Stimulated activated naive CD4-positive, alpha-beta T cell treated with Interleukin-2 at 50 U/mL for 16 hours (primary cell): Measurements from ENCODE around the gene EDA.
A peak's percentile ranks its signal among the peaks of the same experiment; 100 is the strongest.
"Not testable (repeated sequence)": the region's sequence is repeated elsewhere in the genome, so short reads cannot be mapped to it uniquely, and the experiment has no call there.

Experiments used
- DNase-seq: peaks from one replicate; lab custom pipeline; 2025; lab: John Stamatoyannopoulos, UW

The EDA gene

DNA sequence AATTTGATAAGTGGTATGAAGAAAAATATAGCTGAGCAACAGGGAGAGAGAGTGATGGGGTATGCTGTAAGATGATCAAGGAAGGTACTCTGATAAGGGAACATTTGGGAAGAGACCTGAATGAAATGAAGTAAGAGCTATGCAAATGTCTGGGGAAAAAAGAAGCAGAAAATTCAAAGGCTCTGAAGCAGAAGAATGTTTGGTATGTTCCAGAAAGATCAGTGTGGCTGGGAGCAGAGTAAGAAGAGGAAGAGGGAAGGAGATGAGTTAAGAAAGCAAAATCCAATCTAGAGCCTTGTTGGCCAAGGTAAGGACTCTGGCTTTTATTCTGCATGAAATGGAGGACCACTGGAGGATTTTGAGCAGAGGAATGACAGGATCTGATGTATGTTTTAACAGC, 343.8 kb downstream of the EDA start:
- DNase-seq, result no peak

DNA sequence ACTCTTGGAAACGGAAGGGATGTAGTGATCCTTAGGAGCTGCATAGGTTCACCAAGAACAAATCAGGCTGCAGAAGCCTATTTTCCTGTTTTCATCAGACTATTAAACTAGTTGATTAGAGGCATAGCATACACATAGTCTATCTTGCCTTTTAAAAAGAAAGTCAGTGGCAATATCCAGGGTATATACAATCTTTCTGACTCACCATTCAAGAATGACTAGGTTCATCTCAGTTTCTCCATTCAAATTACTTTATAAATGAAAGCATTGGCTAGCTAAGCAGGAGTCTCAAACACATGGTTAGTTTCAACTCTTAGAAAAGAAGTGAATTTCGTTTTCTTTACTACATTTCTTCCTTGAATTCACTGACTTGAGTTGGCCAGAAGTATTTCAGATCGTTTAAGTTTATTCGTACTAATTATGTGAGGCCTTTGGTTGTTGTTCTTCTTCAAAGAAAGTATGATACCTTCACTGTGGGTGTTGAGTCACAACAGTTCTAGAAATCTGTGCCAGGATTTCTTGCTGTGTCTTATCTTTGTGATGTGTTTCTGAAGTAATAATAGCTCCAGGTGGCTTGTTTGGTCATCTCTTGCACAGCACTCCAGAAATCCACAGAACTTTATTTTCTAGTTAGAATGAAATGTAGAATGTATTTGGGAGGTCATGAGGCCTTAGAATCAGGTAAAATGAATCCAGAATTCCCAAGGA, 345.6 kb downstream of the EDA start:
- DNase-seq, result no peak

DNA sequence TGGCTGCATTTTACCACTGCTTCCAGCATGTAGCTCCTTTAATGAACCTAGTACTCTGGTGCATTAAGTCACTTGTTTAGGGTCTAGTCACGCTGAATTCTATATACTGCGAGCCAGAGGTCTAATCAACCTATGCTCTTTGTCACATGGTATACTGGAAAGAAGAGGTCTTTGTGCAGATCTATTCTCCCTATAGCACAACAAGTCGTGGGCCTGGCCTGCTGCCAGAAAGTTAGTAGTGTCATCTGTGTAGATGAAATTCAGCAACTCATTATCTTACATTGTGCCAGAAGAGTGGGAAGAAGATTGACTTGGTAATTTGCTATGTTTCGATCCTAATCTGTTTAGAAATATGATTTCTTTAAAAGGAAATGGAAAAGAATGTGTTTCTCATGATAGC, 353.0 kb downstream of the EDA start:
- DNase-seq, result no peak

DNA sequence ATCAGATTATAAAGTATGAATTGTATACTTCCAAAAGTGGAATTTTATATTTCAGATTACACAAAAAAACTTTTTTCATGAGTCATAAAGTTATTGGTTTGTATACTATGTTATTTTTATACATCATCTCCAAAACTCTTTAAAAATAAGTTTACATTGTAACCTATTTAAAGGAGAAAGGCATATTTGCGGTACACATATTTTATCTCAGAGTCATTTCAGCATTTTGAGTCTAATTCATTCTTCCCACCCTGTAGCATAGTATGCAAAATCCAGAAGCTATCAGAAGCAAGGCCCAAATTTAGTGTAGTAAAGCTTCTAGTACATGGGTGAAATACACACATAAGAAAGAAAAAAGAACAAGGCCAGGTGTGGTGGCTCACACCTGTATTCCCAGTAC, 353.5 kb downstream of the EDA start:
- DNase-seq, result no peak

DNA sequence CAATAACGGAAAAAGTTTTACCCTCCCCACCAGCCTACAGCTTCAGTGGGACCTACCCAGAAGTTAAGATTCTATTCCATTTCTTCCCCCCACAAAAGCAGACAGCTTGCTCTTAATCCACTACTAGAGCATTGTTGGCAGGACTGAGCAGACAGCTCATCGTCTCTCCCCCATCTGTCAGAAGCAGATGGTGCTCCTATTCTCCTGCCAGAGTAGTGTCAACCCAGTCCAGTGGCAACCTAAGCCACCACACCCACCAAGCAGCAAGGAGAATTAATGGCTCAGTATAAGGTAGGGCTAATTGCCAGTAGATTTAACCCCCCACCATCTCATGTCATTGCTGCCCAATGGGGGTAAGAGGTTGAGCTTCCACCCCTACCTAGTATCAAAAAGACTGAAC, 371.8 kb downstream of the EDA start:
- no peak for DNase-seq

DNA sequence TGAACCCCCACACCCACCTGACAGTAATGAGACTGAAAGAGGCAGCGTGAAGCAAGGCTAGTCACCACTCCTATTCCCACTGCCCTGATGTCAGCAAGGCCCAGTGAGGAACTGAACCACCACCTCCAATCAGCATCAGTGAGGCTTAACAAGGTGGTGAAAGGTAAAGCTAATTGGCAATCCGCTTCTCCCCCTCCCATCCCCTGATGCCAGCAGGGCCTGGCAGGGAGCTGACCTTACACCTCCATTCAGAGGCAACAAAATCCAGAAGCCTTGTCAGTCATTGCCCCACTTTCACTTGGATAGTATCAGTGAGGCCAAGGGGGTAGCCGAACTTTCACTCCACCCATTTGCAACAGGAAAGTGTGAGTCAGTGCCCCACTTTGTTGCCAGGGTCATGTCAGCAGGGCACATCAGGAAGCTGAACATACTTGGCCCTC, 373.1 kb downstream of the EDA start:
- peak; percentile 3 for DNase-seq

DNA sequence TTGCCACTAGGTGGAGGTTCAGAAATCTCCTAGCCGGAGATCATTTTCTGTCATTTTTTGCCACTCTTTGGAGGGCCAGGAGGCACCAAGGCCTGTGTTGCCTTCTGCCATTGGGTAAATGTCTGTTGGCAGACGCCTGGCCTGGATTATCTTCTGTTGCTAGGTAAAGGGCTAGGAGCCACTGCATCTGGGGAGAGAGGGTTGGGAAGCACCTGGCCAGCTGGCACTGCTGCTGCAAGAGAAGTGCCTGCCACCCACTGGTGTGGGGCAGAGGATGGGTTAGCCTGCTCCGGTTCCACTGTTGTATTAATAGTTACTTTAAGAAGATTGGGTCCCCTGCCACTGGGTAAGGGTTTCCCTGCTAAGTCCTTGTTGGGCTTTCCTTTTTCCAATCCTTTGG, 375.8 kb downstream of the EDA start:
- no peak for DNase-seq

DNA sequence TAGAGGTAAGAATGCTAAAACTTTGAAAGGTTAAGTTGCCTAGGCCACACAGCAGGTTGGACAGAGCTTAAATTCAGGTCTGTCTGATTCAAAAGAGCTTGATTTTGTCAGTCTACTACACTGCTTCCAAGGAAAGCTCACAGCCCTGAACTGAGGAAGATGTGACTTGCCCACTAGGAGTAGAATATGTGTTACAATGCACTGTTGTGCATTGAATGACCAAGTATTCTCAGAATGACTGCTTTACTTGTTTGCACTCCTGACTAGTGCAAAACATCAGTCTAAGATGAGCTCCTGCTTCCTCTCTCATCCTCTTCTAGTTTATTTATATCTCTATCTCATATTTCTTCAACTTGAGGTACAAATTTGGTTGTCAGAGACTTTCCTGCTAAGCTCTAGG, 377.6 kb downstream of the EDA start:
- no peak for DNase-seq

DNA sequence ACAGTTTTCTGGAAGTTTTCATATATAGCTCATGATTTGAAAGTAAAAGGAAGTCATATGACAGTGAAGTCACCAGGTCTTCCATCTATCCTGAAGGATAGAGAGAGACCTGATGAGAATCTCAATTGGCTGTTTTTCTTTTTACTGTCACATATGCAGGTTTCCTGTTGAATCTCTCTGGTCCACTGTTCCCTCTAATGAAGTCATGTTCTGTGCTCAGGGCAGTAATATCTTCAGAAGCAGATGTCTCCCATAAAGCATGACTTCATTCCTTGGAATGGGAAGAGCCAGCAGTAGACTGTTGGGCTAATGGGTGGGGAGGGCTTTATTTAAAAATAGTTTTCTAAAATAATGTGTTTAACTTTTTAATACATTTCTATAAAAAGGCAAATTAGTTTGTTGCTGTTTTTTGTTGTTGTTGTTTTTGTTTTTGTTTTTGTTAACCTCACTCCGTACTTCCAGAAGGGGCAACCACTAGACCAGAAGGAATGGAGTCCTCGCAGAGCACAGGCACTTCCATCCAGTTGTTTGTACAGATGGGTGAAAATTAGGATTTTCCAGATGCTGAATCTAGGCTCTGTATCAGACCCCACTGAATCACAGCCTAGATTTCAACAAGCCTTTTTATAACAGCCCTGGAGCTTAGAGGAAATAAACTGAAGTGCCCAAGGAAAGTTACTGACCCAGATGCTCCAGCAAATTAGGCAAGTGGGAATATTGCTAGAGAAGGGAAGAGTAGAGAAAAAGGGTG, 379.6 kb downstream of the EDA start:
- DNase-seq, result no peak

DNA sequence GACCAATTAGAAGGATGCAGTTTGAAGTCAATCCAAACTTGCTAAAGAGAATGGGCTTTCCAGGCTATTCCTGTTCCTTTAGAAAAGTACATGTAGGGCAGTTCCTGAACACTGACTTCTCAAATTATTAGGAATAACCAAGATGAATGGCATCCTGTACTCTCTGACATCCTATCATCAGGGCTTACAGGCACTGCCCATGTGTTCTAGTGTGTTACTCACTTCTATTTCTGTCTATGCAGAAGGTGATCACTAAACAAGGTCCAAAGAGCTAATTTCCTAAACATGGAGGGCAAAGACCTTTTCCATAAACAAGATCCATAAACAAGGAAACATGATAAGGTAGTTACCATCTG, 380.2 kb downstream of the EDA start:
- DNase-seq, result no peak

DNA sequence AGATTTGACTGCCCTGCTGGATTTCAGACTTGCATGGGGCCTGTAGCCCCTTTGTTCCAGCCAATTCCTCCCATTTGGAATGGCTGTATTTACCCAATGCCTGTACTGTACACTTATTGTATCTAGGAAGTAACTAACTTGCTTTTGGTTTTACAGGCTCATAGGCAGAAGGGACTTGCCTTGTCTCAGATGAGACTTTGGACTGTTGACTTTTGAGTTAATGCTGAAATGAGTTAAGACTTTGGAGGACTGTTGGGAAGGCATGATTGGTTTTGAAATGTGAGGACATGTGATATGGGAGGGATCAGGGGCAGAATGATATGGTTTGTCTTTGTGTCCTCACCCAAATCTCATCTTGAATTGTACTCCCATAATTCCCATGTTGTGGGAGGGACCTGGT, 382.4 kb downstream of the EDA start:
- not testable (repeated sequence) for DNase-seq

DNA sequence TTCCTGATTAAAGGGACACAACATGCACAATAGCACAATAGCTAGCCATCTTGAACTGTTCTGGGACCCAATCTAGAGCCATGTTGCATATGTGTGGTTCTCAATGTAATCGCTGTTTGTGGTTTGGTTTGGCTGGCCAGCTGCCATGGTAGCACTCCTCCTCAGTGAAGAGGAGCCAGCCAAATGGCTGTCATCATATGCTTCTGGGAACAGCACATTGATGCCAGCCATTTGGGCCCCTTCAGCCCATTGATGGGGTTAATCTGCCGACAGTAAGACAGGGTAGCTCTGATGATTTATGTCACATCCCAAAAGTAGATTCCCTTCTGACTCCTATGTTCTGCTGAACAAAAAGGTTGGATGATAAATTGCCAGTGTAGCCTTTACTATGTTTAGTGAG, 385.4 kb downstream of the EDA start:
- DNase-seq, result no peak

DNA sequence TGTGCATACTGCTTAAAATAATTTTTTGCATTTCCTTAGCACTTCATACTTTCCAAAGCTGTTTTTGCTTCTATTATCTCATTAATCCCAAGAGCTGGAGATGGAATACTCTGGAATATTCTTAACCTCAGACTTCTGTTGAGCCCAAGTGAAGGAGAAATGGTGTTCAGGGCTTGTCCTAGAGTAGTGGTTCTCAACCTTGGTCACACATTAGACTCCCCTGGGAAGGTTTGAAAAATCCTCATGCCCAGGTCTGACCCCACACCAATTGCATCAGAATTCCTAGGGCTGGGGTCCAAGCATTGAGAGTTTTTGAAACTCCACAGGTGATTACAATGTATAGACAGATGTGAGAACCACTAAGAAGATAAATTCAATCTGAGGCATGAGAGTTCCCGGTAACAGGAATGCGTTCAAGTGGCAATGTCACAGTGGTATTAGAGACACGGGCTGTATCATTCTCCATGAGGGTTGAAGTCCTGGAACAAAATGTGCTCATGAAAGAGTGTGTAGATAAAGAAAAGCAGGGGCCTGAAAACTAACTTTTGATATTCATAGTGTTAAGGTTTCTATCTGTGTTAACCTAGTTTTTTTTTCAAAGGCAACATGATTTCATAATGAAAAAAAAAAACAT, 385.9 kb downstream of the EDA start:
- no peak for DNase-seq

DNA sequence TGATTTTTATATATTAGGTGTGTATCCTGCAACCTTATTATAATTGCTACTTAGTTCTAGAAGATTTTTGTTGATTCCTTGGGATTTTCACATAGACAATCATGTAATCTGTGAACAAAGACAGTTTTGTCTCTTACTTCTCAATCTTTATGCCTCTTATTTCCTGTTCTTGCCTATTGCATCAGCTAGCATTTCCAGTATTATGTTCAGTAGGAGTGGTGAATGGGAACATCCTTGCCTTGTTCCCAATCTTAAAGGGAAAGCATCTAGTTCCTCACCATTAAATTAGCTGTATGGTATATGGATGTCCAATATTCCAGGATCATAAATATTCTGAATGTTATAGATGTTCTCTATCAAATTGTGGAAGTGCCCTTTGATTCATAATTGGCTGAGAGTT, 392.0 kb downstream of the EDA start:
- DNase-seq, result no peak

DNA sequence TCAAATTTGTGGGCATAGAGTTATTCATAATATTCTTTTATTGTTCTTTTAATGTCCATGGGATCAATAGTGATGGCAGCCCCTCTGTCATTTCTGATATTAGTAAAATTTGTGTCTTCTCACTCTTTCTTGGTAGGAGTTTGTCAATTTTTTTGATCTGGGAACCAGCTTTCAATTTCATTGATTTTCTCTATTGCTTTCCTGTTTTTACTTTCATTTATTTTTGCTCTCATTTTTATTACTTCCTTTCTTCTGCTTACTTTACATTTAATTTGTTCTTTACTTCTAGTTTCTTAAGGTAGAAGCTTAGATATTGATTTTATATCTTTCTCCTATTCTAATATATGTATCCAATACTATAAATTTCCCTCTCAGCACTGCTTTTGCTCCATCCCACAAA, 393.1 kb downstream of the EDA start:
- DNase-seq, result no peak

DNA sequence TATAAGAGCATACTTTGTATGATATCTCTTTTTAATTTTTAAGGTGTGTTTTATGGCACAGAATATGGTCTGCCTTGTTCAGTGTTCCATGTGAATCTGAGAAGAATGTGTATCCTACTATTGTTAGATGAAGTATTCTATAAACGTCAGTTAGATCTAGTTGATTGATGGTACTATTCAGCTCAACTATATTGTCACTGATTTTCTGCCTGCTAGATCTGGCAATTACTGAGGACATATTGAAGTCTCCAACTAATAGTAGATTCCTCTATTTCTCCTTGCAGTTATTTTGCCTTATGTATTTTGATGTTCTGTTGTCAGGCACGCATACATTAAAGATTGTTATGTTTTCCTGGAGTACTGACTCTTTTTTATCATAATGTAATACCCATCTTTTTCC, 394.1 kb downstream of the EDA start:
- no peak for DNase-seq

DNA sequence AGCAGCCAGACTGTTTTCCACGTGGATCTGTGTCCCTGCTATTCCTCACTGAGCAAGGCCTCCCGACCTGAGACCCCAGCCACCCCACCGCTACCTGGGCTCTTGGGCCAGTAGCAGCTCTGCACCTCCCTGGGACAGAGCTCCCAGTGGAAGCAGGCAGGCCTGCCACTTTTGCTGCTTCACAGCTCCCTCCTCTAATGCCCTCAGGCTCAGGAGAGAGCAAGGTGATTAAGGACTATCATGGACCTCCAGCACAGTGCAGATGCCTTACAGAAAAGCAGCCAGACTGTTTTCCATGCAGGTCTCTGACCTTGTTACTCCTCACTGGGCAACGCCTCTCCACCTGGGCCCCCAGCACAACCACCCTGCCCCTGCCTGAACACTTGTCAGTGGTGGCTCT, 396.8 kb downstream of the EDA start:
- no peak for DNase-seq

DNA sequence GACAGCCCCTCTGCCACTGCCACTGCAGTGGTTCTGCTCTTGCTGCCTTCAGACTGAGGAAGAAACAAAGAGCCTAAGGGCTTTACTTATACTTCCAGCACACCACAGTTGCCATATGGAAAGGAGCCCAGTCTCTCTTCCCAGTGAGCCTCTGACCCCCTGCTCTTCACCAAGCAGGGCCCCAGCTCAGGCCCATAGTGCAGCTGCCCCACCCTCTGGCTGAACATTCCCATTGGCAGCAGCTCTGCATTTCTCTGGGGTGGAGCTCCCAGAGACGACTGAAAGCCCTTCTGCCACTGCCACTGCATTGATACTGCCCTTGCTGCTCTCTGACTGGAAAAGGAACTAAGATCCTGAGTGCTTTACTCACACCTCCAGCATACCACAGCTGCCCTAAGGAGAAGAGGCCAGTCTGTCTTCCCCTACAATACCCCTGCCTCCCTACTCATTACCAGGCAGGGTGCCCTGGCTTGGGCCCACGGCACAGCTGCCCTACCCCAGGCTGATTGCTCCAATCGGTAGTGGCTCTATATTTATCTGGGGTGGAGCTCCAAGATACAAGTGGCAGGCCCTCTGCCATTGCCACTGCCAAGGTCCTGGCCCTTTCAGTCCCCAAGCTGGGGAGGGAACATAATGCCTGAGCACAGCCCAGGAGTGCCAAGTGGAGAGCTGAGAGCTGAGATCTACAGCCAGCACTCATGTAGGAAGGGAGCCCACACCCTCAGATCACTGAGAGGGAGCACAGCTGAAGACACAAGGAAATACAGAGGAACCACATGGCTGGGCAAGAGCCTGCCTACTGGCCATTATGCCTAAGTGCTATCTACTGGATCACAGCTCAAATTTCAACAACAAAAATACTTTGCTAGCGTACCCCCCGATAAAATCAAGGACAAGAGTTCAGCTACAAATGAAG, 397.8 kb downstream of the EDA start:
- DNase-seq, result no peak

DNA sequence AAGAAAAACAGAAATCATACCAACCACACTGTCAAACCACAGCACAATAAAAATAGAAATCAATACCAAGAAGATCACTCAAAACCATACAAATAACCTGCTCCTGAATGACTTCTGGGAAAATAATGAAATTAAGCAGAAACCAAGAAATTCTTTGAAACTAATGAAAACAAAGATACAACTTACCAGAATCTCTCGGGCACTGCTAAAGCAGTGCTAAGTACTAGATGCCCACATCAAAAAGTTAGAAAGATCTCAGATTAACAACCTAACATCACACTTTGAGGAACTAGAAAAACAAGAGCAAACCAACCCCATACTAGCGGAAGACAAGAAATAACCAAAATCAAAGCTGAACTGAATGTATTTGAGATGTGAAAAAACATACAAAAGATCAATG, 400.6 kb downstream of the EDA start:
- DNase-seq, result no peak

DNA sequence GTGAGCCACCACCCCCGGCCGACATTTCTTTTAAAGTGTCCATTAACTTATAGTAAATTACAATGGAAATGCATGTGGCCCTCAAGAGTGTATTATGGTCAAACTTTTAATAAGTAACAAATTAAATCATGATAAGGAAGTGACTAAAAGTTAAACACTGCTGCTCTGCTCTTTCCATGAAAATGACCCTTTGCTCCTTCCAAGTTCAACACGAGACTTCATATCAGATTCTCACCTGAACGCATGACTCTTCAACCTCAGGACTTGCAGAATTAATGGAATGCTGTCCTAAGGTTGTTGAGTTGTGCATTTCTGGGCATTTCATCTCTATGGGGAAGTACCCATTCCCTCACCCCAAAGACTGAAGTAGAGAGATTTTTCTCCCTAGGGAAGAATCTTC, 406.7 kb downstream of the EDA start:
- no peak for DNase-seq

DNA sequence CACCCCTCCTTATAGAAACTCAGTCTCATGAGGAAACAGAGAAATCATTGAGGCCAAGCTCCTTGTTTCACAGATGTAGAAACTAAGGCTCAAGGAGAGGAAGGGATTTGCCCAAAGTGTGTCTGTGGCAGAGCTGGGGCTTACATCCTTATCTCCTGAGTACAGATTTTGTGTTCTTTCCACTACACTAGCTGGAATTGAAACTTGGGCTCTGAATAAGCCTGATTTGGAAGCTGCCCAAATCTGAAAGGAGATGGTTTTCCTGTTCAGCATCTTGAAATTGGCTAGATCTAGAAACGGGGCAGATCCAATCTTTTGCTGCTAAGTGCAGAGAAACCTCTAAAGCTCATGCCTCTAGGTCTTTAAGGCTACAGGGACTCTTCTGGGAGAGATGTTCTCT, 409.6 kb downstream of the EDA start:
- no peak for DNase-seq

DNA sequence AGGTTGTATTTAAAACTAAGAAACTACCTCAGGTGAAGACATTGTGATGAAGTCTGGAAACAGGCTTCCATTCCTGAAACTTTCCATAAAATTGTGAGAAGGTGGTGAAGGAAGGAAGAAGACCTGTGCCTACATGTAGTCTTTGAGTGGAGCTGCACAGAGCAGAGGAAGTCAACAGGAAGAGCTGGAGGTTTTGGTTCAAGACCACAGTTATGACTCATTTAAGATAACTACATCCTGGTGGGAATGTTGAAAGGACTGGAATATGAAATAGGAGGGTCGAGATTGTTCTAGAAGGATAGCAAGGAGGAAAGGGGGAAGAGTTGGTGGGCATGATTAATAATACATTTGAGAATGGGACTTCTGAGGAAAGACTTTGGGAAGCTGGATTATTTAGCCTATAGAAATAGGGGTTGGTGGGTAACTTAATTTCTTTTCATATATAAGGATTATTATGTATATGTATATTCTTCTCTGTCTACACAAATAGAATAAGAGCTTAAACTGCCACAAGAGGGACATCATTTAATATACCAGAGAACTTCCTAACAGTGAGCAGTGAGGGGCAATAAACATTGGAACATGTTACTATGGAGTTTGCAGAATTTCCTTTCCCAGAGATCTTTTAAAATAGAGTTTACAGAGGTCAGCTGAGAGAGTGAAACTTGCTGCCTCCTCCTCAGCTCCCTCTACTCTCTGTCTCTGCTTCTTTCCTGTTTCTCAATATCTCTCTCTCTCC, 410.4 kb downstream of the EDA start:
- no peak for DNase-seq
